ENCODE results near the gene SYNE3.

Gene SYNE3

DNA sequence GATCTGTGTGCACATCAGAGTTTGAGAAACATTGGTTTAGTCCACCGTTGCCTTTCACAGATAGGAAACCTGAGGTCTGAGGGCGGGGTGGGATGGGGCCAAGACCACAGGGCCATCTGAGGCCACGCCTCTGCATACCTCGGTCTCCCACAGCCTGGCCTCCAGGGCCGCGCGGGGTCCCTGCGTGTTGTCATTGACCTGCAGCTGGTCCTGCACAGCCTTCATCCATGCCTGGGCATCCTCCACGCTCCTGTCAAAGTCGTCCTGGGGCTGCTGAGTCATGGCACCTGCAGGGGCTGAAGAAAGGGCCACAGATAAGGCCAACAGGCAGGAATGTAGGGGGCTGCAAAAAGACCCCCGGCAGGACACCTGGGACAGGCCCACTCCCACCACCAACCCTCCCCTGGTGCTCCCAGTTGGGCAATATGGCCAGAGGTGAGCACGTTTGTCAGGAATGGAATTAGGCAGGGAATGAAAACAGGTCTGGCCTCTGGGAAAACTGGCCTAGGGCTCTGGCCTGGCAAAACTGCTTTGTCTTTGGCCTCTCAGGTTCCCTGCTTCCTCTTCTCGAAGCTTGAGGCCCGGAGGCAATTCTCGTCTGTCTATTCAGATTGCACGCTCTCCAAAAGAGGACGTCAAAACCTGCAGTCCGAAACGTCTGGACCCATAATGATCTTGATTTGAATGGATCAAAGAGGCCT is 40.8 kb downstream of the SYNE3 start:
- Histone ChIP-seq H3K79me2 (no peaks in the 10 kb centered on the region), H3K27me3 (ENCODE audit: control insufficient read depth, insufficient read depth, low read length) (no peaks in the 10 kb centered on the region), H3K4me1 (no peaks in the 10 kb centered on the region), H3K4me2 (ENCODE audit: low read length) (no peak overlapping the region), H3K9me3 (ENCODE audit: control insufficient read depth, low read length) (no peaks in the 10 kb centered on the region), H3K27ac (no peak overlapping the region), H2AFZ (no peak overlapping the region), H3K9ac (no peak overlapping the region), H3K36me3 (ENCODE audit: control insufficient read depth, insufficient read depth, low read length) (no peaks in the 10 kb centered on the region), H3K4me3 (ENCODE audit: low read depth, low read length) (no peak overlapping the region)
- TF ChIP-seq, protein P1, sequence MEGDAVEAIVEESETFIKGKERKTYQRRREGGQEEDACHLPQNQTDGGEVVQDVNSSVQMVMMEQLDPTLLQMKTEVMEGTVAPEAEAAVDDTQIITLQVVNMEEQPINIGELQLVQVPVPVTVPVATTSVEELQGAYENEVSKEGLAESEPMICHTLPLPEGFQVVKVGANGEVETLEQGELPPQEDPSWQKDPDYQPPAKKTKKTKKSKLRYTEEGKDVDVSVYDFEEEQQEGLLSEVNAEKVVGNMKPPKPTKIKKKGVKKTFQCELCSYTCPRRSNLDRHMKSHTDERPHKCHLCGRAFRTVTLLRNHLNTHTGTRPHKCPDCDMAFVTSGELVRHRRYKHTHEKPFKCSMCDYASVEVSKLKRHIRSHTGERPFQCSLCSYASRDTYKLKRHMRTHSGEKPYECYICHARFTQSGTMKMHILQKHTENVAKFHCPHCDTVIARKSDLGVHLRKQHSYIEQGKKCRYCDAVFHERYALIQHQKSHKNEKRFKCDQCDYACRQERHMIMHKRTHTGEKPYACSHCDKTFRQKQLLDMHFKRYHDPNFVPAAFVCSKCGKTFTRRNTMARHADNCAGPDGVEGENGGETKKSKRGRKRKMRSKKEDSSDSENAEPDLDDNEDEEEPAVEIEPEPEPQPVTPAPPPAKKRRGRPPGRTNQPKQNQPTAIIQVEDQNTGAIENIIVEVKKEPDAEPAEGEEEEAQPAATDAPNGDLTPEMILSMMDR (IDR thresholded peaks at IDR 0.05) = no peak

GRCh38 chr14:95474941-95475340 is 41.5 kb downstream of the SYNE3 start:
- H3K9ac ChIP-seq = no peak overlapping the region
- H3K9me3 ChIP-seq (ENCODE audit: control insufficient read depth, low read length) = no peaks in the 10 kb centered on the region
- TF ChIP-seq, protein P1 (IDR thresholded peaks at IDR 0.05) = no peak
- H3K27ac ChIP-seq = no peak overlapping the region
- no peak overlapping the region for H2AFZ ChIP-seq
- no peak overlapping the region for H3K4me3 ChIP-seq (ENCODE audit: low read depth, low read length)
- no peaks in the 10 kb centered on the region for H3K4me1 ChIP-seq
- no peak overlapping the region for H3K4me2 ChIP-seq (ENCODE audit: low read length)
- H3K27me3 ChIP-seq (ENCODE audit: control insufficient read depth, insufficient read depth, low read length) = no peaks in the 10 kb centered on the region
- H3K79me2 ChIP-seq = no peaks in the 10 kb centered on the region
- no peaks in the 10 kb centered on the region for H3K36me3 ChIP-seq (ENCODE audit: control insufficient read depth, insufficient read depth, low read length)

- Histone ChIP-seq H3K4me2 (ENCODE audit: low read length) (no peak overlapping the region), H2AFZ (no peak overlapping the region), H3K9ac (no peak overlapping the region), H3K79me2 (no peaks in the 10 kb centered on the region), H3K36me3 (ENCODE audit: control insufficient read depth, insufficient read depth, low read length) (no peaks in the 10 kb centered on the region), H3K4me1 (no peaks in the 10 kb centered on the region), H3K27me3 (ENCODE audit: control insufficient read depth, insufficient read depth, low read length) (no peaks in the 10 kb centered on the region), H3K9me3 (ENCODE audit: control insufficient read depth, low read length) (no peaks in the 10 kb centered on the region), H3K27ac (no peak overlapping the region), H3K4me3 (ENCODE audit: low read depth, low read length) (no peak overlapping the region)
- TF ChIP-seq, protein P1 (IDR thresholded peaks at IDR 0.05) = no peak
Measured at GRCh38 chr14:95474486-95474885, 42.0 kb downstream of the SYNE3 start.

- Histone ChIP-seq H3K4me2 (ENCODE audit: low read length) (no peak overlapping the region), H3K9ac (no peak overlapping the region), H3K4me1 (no peaks in the 10 kb centered on the region), H3K9me3 (ENCODE audit: control insufficient read depth, low read length) (no peaks in the 10 kb centered on the region), H2AFZ (no peak overlapping the region), H3K36me3 (ENCODE audit: control insufficient read depth, insufficient read depth, low read length) (no peaks in the 10 kb centered on the region), H3K27me3 (ENCODE audit: control insufficient read depth, insufficient read depth, low read length) (no peaks in the 10 kb centered on the region), H3K4me3 (ENCODE audit: low read depth, low read length) (no peak overlapping the region), H3K27ac (no peak overlapping the region), H3K79me2 (no peaks in the 10 kb centered on the region)
- TF ChIP-seq, protein P1 (IDR thresholded peaks at IDR 0.05) = no peak
Measured at GRCh38 chr14:95472819-95473251, 43.6 kb downstream of the SYNE3 start.

GRCh38 chr14:95471476-95471875 is 45.0 kb downstream of the SYNE3 start:
- TF ChIP-seq, protein P1 (IDR thresholded peaks at IDR 0.05) = no peak
- H3K27ac ChIP-seq = no peak overlapping the region
- no peaks in the 10 kb centered on the region for H3K36me3 ChIP-seq (ENCODE audit: control insufficient read depth, insufficient read depth, low read length)
- no peak overlapping the region for H3K4me2 ChIP-seq (ENCODE audit: low read length)
- no peak overlapping the region for H2AFZ ChIP-seq
- H3K4me1 ChIP-seq = no peaks in the 10 kb centered on the region
- no peaks in the 10 kb centered on the region for H3K79me2 ChIP-seq
- no peak overlapping the region for H3K9ac ChIP-seq
- H3K9me3 ChIP-seq (ENCODE audit: control insufficient read depth, low read length) = no peaks in the 10 kb centered on the region
- no peak overlapping the region for H3K4me3 ChIP-seq (ENCODE audit: low read depth, low read length)
- no peaks in the 10 kb centered on the region for H3K27me3 ChIP-seq (ENCODE audit: control insufficient read depth, insufficient read depth, low read length)

Data from parathyroid adenoma (tissue), 2 donors.